Measurements from ENCODE around the gene GUSB.

- TF ChIP-seq EP300 (IDR thresholded peaks at IDR 0.05): no peak
- TF ChIP-seq MAX (IDR thresholded peaks at IDR 0.05): no peak
- TF ChIP-seq MAZ (IDR thresholded peaks at IDR 0.05; ENCODE audit: borderline replicate concordance, low read depth, low read length): no peak
- TF ChIP-seq, protein P1, sequence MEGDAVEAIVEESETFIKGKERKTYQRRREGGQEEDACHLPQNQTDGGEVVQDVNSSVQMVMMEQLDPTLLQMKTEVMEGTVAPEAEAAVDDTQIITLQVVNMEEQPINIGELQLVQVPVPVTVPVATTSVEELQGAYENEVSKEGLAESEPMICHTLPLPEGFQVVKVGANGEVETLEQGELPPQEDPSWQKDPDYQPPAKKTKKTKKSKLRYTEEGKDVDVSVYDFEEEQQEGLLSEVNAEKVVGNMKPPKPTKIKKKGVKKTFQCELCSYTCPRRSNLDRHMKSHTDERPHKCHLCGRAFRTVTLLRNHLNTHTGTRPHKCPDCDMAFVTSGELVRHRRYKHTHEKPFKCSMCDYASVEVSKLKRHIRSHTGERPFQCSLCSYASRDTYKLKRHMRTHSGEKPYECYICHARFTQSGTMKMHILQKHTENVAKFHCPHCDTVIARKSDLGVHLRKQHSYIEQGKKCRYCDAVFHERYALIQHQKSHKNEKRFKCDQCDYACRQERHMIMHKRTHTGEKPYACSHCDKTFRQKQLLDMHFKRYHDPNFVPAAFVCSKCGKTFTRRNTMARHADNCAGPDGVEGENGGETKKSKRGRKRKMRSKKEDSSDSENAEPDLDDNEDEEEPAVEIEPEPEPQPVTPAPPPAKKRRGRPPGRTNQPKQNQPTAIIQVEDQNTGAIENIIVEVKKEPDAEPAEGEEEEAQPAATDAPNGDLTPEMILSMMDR (IDR thresholded peaks at IDR 0.05): no peak
- TF ChIP-seq CBX8 (IDR thresholded peaks at IDR 0.05): no peak
- TF ChIP-seq RAD21 (conservative IDR thresholded peaks at IDR 0.05 in 1 of 2, IDR thresholded peaks at IDR 0.05 in 1 of 2): no peak
Observed at GRCh38 chr7:65915921-65916657, 65.9 kb downstream of the GUSB start.
